ENCODE results near the gene ADAMTSL3. TPM values are rescaled to one million over a fixed set of nuclear protein-coding genes. Genes with fewer than 3 reads are reported as not detected.

Gene ADAMTSL3, protein sequence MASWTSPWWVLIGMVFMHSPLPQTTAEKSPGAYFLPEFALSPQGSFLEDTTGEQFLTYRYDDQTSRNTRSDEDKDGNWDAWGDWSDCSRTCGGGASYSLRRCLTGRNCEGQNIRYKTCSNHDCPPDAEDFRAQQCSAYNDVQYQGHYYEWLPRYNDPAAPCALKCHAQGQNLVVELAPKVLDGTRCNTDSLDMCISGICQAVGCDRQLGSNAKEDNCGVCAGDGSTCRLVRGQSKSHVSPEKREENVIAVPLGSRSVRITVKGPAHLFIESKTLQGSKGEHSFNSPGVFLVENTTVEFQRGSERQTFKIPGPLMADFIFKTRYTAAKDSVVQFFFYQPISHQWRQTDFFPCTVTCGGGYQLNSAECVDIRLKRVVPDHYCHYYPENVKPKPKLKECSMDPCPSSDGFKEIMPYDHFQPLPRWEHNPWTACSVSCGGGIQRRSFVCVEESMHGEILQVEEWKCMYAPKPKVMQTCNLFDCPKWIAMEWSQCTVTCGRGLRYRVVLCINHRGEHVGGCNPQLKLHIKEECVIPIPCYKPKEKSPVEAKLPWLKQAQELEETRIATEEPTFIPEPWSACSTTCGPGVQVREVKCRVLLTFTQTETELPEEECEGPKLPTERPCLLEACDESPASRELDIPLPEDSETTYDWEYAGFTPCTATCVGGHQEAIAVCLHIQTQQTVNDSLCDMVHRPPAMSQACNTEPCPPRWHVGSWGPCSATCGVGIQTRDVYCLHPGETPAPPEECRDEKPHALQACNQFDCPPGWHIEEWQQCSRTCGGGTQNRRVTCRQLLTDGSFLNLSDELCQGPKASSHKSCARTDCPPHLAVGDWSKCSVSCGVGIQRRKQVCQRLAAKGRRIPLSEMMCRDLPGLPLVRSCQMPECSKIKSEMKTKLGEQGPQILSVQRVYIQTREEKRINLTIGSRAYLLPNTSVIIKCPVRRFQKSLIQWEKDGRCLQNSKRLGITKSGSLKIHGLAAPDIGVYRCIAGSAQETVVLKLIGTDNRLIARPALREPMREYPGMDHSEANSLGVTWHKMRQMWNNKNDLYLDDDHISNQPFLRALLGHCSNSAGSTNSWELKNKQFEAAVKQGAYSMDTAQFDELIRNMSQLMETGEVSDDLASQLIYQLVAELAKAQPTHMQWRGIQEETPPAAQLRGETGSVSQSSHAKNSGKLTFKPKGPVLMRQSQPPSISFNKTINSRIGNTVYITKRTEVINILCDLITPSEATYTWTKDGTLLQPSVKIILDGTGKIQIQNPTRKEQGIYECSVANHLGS (N-terminal part only)
- 43.3 TPM for total RNA-seq

DNA sequence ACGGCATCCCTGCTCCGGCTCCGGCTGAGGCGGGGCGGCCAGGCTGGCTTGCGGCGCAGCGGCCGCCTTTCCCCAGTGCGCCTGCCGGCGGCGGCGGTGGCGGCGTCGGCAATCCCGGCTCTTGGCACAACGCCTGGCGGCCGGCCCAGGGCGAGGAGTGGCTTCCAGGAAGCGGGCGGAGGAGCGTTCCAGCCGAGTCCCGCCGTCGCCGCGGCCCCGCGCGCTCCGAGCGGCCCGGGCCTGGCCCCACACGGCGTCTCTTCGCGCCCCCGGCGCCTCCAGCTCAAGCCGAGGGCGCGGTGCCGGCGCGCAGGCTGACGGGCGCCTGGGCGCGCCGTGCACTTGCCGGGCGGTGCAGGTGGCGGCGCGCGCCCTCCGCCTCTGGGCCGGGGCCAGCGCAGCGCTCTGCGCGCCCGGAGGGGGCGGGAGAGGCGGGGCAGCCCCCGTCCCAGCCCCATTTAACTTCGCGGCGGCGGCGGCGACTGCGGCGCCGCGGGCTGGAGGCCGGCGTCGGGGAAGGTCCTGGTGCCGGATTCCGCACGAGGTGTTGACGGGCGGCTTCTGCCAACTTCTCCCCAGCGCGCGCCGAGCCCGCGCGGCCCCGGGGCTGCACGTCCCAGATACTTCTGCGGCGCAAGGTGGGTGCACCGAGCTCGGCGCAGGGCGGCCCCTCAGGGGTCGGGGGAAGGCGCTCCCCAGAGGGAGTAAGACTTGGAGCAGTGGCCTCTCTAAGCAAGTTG lies at the start of gene ADAMTSL3:
ADAMTSL3 (plus strand) TSS at position 485 of the 740 bp plus-strand sequence. CDS start 1,639 bp downstream, outside the sequence.
- H3K27ac ChIP-seq (ENCODE audit: low read depth, low read length) = no peak within 1 kb of the TSS
- peak within 1 kb of the TSS; percentile 46 to 60 (median 60) for H3K4me3 ChIP-seq (ENCODE audit: low read length in 3 of 3)
- H3K36me3 ChIP-seq (ENCODE audit: control insufficient read depth in 3 of 3, insufficient read depth in 3 of 3, low read length in 3 of 3) = no peaks in the 10 kb centered on the region
- no peaks in the 10 kb centered on the region for H3K9me3 ChIP-seq (ENCODE audit: control insufficient read depth in 3 of 3, low read length in 3 of 3)
- H3K27me3 ChIP-seq (ENCODE audit: control insufficient read depth in 3 of 3, insufficient read depth in 3 of 3, low read length in 3 of 3) = peaks cover 8 to 30% (median 25%) of the 10 kb centered on the region in 3 donors
- peak within 1 kb of the TSS; percentile 33 to 66 (median 50) for H3K9ac ChIP-seq (ENCODE audit: low read depth in 1 of 3, low read length in 3 of 3)
- peaks cover 5 to 7% (median 6%) of the 10 kb centered on the region in 3 donors for H3K4me1 ChIP-seq (ENCODE audit: control insufficient read depth in 3 of 3, insufficient read depth in 3 of 3, low read length in 3 of 3)

DNA sequence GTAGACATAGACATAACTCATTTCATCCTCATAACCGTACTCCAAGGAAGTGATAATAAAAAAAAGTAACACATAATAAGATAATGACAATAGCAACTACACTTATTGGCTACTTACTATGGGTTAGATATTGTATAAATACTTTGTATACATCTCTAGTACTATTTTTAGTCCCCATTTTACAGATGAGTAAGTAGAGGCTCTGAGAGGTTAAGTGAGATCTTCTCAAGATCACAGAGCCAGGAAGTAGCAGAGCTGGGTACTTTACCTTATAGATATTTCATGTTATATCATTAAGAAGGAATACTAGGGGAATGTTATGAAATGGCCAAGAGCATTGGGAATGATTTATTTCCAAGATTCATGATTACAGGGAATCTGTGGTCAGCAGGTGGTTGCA lies 49.4 kb upstream of the ADAMTSL3 start:
- Histone ChIP-seq H3K9ac (ENCODE audit: low read depth in 1 of 3, low read length in 3 of 3) (no peak overlapping the region), H3K27me3 (ENCODE audit: control insufficient read depth in 3 of 3, insufficient read depth in 3 of 3, low read length in 3 of 3) (peaks cover 0 to 4% (median 2%) of the 10 kb centered on the region in 3 donors), H3K36me3 (ENCODE audit: control insufficient read depth in 3 of 3, insufficient read depth in 3 of 3, low read length in 3 of 3) (no peaks in the 10 kb centered on the region), H3K9me3 (ENCODE audit: control insufficient read depth in 3 of 3, low read length in 3 of 3) (no peaks in the 10 kb centered on the region), H3K4me3 (ENCODE audit: low read length in 3 of 3) (no peak overlapping the region), H3K27ac (ENCODE audit: low read depth, low read length) (no peak overlapping the region), H3K4me1 (ENCODE audit: control insufficient read depth in 3 of 3, insufficient read depth in 3 of 3, low read length in 3 of 3) (peaks cover 0 to 9% (median 5%) of the 10 kb centered on the region in 3 donors)

DNA sequence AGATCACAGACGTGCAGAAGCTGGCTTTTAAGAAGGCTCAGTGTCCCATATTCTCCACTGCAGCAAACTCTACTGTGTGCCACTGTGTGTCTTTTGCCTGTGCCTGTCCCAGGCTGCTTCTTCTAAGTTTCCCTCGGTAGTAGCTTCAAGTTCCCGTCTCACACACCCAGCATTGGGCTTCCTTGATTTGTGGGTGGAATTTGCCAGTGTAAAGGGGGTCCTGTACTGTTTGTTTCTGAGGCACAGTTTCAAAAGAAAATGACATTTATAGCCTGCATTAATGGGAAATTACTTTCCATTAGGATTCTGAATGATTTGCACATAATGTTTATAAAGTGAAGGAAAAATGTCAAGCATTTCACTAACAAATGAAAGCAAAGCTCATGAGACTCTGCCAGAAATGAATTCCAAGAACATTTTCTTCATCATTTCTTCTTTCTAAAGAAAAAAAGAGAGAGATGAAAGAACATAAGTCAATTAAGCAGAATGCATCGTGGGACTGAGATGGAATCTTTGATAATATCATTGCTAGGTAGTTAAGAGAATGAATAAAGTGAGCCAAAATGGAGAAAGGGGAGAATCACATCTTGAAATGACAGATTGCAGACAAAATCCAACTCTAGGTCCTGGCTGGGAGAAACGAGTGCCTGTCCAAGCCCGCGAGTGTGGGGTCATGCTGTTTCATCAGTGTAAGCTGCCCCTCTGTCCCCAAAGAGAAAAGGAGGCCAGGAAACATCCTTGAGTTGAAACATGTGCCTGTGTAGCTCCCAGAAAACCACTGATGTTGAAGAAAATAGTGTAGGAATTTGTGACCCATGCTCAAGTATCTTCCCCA lies 48.6 kb upstream of the ADAMTSL3 start:
- no peak overlapping the region for H3K27ac ChIP-seq (ENCODE audit: low read depth, low read length)

DNA sequence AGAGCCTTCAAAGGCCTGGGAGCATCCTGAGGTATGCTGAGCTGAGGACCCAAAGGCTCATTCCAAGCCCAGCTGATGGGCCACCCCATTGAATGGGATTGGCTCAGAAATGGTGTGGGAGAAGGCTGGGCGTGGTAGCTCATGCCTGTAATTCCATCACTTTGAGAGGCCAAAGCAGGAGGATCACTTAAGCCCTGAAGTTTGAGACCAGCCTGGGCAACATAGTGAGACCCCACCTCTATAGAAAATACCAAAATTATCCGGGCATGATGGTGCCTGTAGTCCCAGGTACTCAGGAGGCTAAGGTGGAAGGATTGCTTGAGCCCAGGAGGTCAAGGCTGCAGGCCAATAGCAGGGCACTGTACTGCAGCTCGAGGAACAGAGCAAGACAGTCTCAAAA lies 43.8 kb upstream of the ADAMTSL3 start:
- no peak overlapping the region for H3K9ac ChIP-seq (ENCODE audit: low read depth in 1 of 3, low read length in 3 of 3)
- no peaks in the 10 kb centered on the region for H3K27me3 ChIP-seq (ENCODE audit: control insufficient read depth in 3 of 3, insufficient read depth in 3 of 3, low read length in 3 of 3)
- H3K27ac ChIP-seq (ENCODE audit: low read depth, low read length) = no peak overlapping the region
- peaks cover 0 to 4% (median under 1%) of the 10 kb centered on the region in 3 donors for H3K4me1 ChIP-seq (ENCODE audit: control insufficient read depth in 3 of 3, insufficient read depth in 3 of 3, low read length in 3 of 3)
- no peak overlapping the region for H3K4me3 ChIP-seq (ENCODE audit: low read length in 3 of 3)
- H3K9me3 ChIP-seq (ENCODE audit: control insufficient read depth in 3 of 3, low read length in 3 of 3) = no peaks in the 10 kb centered on the region
- H3K36me3 ChIP-seq (ENCODE audit: control insufficient read depth in 3 of 3, insufficient read depth in 3 of 3, low read length in 3 of 3) = no peaks in the 10 kb centered on the region

More for the DNA sequence above, 48.6 kb upstream of the ADAMTSL3 start:
- Histone ChIP-seq H3K36me3 (ENCODE audit: control insufficient read depth in 3 of 3, insufficient read depth in 3 of 3, low read length in 3 of 3) (no peaks in the 10 kb centered on the region), H3K4me3 (ENCODE audit: low read length in 3 of 3) (no peak overlapping the region), H3K9me3 (ENCODE audit: control insufficient read depth in 3 of 3, low read length in 3 of 3) (no peaks in the 10 kb centered on the region), H3K27me3 (ENCODE audit: control insufficient read depth in 3 of 3, insufficient read depth in 3 of 3, low read length in 3 of 3) (peaks cover 0 to 4% (median 2%) of the 10 kb centered on the region in 3 donors), H3K4me1 (ENCODE audit: control insufficient read depth in 3 of 3, insufficient read depth in 3 of 3, low read length in 3 of 3) (peaks cover 0 to 9% (median 5%) of the 10 kb centered on the region in 3 donors), H3K9ac (ENCODE audit: low read depth in 1 of 3, low read length in 3 of 3) (no peak overlapping the region)

DNA sequence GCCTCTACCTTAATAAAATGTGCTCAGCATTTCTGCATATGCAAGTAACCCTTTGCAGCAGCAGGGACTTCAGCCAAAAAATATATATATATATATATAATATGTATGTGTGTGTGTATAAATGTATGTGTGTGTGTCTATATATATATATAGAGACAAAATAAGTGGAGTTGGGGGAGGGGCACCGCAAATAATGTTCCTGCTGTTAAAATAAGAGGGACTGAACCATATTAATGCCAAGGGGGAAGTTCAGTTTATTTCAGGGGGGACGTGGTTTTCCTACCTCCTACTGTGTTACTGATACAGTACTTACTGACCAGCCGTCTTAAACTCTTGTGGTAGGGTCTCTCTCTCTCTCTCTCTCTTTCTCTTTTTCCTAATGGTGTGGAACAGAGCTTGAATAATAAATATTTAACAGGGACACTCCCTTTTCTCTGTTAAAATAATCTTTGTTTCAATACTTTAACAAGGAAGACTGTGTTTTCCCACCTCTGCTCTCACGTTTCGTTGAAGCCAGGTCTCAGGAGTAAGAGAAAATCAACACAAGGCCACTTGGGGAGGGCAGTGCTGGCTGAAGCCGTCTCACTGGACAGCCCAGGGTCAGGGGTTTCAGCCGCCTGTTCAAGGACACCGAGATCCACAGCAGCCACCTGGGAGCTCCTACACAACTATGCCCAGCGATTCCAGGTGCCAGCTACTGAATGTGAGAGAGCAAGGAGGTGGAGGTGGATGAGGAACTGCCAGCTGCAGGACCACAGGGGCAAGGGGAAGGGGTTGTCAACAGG lies 42.8 kb upstream of the ADAMTSL3 start:
- H3K9me3 ChIP-seq (ENCODE audit: control insufficient read depth in 3 of 3, low read length in 3 of 3) = no peaks in the 10 kb centered on the region
- no peak overlapping the region for H3K4me3 ChIP-seq (ENCODE audit: low read length in 3 of 3)
- no peak overlapping the region for H3K9ac ChIP-seq (ENCODE audit: low read depth in 1 of 3, low read length in 3 of 3)
- H3K36me3 ChIP-seq (ENCODE audit: control insufficient read depth in 3 of 3, insufficient read depth in 3 of 3, low read length in 3 of 3) = no peaks in the 10 kb centered on the region
- H3K27ac ChIP-seq (ENCODE audit: low read depth, low read length) = no peak overlapping the region
- no peaks in the 10 kb centered on the region for H3K27me3 ChIP-seq (ENCODE audit: control insufficient read depth in 3 of 3, insufficient read depth in 3 of 3, low read length in 3 of 3)
- H3K4me1 ChIP-seq (ENCODE audit: control insufficient read depth in 3 of 3, insufficient read depth in 3 of 3, low read length in 3 of 3) = no peaks in the 10 kb centered on the region

DNA sequence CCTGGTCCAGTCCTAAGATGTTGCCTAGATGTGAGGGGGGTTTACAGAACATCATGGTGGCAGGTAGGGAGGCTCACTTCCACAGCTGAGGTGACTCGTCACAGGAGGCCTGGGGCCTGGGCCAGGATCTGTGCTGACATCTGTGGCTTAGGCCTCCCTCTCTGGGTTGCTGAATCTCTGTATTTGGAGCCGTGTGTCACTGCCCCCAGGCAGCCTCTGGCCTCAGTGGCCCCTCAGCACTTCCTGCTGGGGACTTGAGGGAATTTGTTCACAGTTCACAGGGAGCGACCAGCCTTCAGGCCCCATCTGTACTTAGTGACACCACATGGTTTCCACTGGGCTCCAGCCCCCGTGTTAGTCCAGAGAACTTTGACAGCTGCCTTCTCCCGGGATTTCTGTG lies 41.7 kb upstream of the ADAMTSL3 start:
- Histone ChIP-seq H3K9ac (ENCODE audit: low read depth in 1 of 3, low read length in 3 of 3) (no peak overlapping the region), H3K4me1 (ENCODE audit: control insufficient read depth in 3 of 3, insufficient read depth in 3 of 3, low read length in 3 of 3) (no peaks in the 10 kb centered on the region), H3K9me3 (ENCODE audit: control insufficient read depth in 3 of 3, low read length in 3 of 3) (no peaks in the 10 kb centered on the region), H3K27me3 (ENCODE audit: control insufficient read depth in 3 of 3, insufficient read depth in 3 of 3, low read length in 3 of 3) (no peaks in the 10 kb centered on the region), H3K4me3 (ENCODE audit: low read length in 3 of 3) (no peak overlapping the region), H3K36me3 (ENCODE audit: control insufficient read depth in 3 of 3, insufficient read depth in 3 of 3, low read length in 3 of 3) (no peaks in the 10 kb centered on the region), H3K27ac (ENCODE audit: low read depth, low read length) (no peak overlapping the region)

DNA sequence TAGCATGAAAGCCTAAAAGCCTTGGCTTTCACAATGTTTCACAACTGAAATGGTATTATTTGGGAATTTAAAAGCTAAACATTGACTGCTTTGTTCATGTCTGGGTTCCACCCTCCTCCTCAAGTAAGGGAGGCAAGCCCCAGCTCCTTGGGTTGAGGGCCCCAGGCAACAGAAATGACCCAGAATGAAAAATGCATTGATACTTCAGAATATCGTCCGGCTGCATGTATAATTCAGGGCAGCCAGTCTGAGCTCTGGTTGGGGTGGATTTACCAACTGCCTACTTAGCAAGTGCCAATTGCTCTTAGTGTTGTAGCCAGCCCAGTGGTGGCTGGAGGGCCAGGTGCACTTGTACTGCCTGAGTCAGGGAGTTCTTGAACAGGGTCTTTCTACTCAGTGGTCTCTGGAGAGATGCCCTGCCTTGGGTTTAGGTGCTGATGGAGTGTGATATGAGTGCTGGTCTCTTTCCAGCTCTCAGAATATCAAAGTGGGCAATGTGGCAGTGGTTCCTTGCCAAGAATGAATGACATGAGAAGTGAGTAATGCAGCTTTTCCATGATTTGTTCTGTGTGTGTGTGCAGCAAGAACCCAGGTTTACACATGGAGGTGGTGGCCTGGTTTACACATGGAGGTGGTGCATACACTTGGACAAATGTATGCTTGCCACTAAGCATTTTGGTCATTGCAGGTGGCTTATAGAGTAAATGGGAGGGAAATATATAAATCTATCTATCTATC lies 40.9 kb upstream of the ADAMTSL3 start:
- Histone ChIP-seq H3K36me3 (ENCODE audit: control insufficient read depth in 3 of 3, insufficient read depth in 3 of 3, low read length in 3 of 3) (no peaks in the 10 kb centered on the region), H3K4me3 (ENCODE audit: low read length in 3 of 3) (no peak overlapping the region), H3K9ac (ENCODE audit: low read depth in 1 of 3, low read length in 3 of 3) (no peak overlapping the region), H3K4me1 (ENCODE audit: control insufficient read depth in 3 of 3, insufficient read depth in 3 of 3, low read length in 3 of 3) (no peaks in the 10 kb centered on the region), H3K27me3 (ENCODE audit: control insufficient read depth in 3 of 3, insufficient read depth in 3 of 3, low read length in 3 of 3) (no peaks in the 10 kb centered on the region), H3K27ac (ENCODE audit: low read depth, low read length) (no peak overlapping the region), H3K9me3 (ENCODE audit: control insufficient read depth in 3 of 3, low read length in 3 of 3) (no peaks in the 10 kb centered on the region)

DNA sequence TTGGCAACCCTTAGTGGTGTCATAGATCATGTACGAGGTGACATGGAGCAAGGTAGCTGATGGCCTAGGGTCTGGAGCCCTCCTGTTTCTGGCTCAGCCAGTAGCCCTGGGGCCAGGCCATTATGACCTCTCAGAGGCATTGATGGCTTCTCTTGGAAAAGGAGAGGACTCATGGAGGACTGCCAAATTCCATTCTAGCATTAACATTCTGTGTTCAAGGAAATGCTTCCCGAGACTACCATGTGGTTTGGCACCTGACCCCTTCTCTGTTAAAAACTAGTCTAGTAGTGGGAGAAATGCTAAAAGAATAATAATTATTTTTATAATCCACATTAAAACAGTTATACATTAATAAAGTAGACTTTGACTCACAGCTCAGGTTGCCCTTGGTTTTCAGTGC lies 40.2 kb upstream of the ADAMTSL3 start:
- no peak overlapping the region for H3K9ac ChIP-seq (ENCODE audit: low read depth in 1 of 3, low read length in 3 of 3)
- H3K4me3 ChIP-seq (ENCODE audit: low read length in 3 of 3) = no peak overlapping the region

More for the DNA sequence above, 40.2 kb upstream of the ADAMTSL3 start:
- no peaks in the 10 kb centered on the region for H3K9me3 ChIP-seq (ENCODE audit: control insufficient read depth in 3 of 3, low read length in 3 of 3)
- no peaks in the 10 kb centered on the region for H3K4me1 ChIP-seq (ENCODE audit: control insufficient read depth in 3 of 3, insufficient read depth in 3 of 3, low read length in 3 of 3)
- H3K36me3 ChIP-seq (ENCODE audit: control insufficient read depth in 3 of 3, insufficient read depth in 3 of 3, low read length in 3 of 3) = no peaks in the 10 kb centered on the region
- no peaks in the 10 kb centered on the region for H3K27me3 ChIP-seq (ENCODE audit: control insufficient read depth in 3 of 3, insufficient read depth in 3 of 3, low read length in 3 of 3)
- no peak overlapping the region for H3K27ac ChIP-seq (ENCODE audit: low read depth, low read length)

All from skeletal muscle tissue (tissue), 4 donors.